Thoracic aorta (tissue), 2 donors: ENCODE data around the gene CES3. TPM values are rescaled to one million over a fixed set of nuclear protein-coding genes. Genes with fewer than 3 reads are reported as not detected.
A peak's percentile ranks its signal among the peaks of the same experiment; 100 is the strongest.

ENCODE experiments used
- ATAC-seq: fragments of 150-250 bp; one replicate; pipeline ENCODE4 v1.8.0; 2017; ENCODE audit warnings: low read depth; ENCODE audit not compliant: insufficient number of reproducible peaks, low FRiP score
- DNase-seq: peaks from one replicate; pipeline ENCODE4 v3.0.0-alpha.2; 2020; ENCODE audit warnings: low spot score
- H3K27ac ChIP-seq, 2 donors: fragments of 200-600 bp; sonication (generic); 1 replicate in 1 of 2; 2 replicates in 1 of 2; pipeline ENCODE4 v1.5.1; 2016; ENCODE audit warnings: mild to moderate bottlenecking in 2 of 2, moderate library complexity in 2 of 2
- H3K27me3 ChIP-seq: fragments of 200-600 bp; sonication (generic); replicated peaks from 2 replicates; pipeline ENCODE4 v1.6.0; 2016; ENCODE audit warnings: mild to moderate bottlenecking; ENCODE audit not compliant: insufficient read depth
- H3K36me3 ChIP-seq: fragments of 200-600 bp; sonication (generic); one replicate; pipeline ENCODE4 v1.5.1; 2016
- H3K4me1 ChIP-seq, 2 donors: fragments of 200-600 bp; sonication (generic); 1 replicate in 1 of 2; 2 replicates in 1 of 2; pipeline versions ENCODE4 v1.5.1 to v1.6.0; 2016; ENCODE audit warnings: low read depth in 2 of 2, mild to moderate bottlenecking in 1 of 2; ENCODE audit not compliant: control insufficient read depth in 1 of 2
- H3K4me3 ChIP-seq: fragments of 200-600 bp; sonication (generic); 2 replicates; pipeline ENCODE4 v1.5.1; 2016; ENCODE audit warnings: mild to moderate bottlenecking
- H3K9me3 ChIP-seq: fragments of 200-600 bp; sonication (generic); 2 replicates; pipeline ENCODE4 v1.5.1; 2016
- CTCF ChIP-seq: fragments of 200-600 bp; sonication (generic); IDR thresholded peaks from one replicate; pipeline ENCODE4 v1.5.1; 2019; ENCODE audit warnings: antibody characterized with exemption
- total RNA-seq, 2 donors: library from RNA; depleted of rRNA; stranded (reverse); fragments of >200 nt; gene quantifications; one replicate each; pipeline versions ENCODE4 v1.1.0 to v1.2.3, GENCODE V29; 2016

The CES3 gene
- total RNA-seq, 2 donors from 2014 or later, result 0.63 to 1.1 TPM

- no peaks in the 10 kb centered on the region for H3K27me3 ChIP-seq
- H3K27ac ChIP-seq, result peak overlapping the region; percentile 95
- no peaks in the 10 kb centered on the region for H3K36me3 ChIP-seq
- DNase-seq (no peak), ATAC-seq (no peak)
- peaks cover 19 to 52% of the 10 kb centered on the region in 2 donors for H3K4me1 ChIP-seq
- no peak overlapping the region for H3K4me3 ChIP-seq
- TF ChIP-seq CTCF, result no peak
- no peaks in the 10 kb centered on the region for H3K9me3 ChIP-seq
Measured at GRCh38 chr16:66927918-66928649, 33.0 kb upstream of the CES3 start.

DNA sequence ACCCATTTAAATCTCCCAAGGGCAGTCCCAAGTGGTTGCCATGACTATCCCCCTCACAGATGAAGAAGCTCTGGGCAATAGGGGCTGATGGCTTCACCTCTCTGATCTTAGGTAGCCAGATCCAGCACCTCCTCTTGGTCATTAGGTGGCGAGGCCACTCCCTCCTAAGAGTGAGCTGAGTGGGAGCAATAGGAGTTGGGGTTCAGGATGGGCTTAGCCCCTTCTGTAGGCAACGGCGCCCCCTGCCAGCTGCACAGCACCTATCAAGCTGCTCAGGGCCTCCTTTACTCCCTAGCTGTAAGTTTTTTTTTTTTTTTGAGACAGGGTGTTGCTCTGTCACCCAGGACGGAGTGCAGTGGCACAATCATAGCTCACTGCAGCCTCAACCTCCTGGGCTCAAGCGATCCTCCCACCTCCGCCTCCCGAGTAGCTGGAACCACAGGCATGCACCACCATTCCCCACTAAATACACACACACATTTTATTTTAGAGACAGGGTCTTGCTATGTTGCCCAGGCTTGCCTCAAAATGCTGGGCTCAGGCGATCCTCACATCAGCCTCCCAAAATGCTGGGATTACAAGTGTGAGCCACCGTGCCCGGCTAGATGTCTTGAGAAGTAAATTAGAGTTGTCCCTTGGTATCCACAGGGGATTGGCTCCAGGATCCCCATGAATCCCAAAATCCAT, 32.2 kb upstream of the CES3 start:
- DNase-seq, result no peak
- Histone ChIP-seq H3K9me3 (no peaks in the 10 kb centered on the region), H3K27ac (peak overlapping the region; percentile 20 to 40), H3K4me3 (no peak overlapping the region), H3K36me3 (no peaks in the 10 kb centered on the region), H3K27me3 (no peaks in the 10 kb centered on the region), H3K4me1 (peaks cover 24 to 53% of the 10 kb centered on the region in 2 donors)
- TF ChIP-seq CTCF, result peak; percentile 19
- no peak for ATAC-seq

GRCh38 chr16:66930189-66930588, 30.9 kb upstream of the CES3 start:
- Histone ChIP-seq H3K4me1 (peaks cover 24 to 51% of the 10 kb centered on the region in 2 donors), H3K4me3 (no peak overlapping the region), H3K27ac (no peak overlapping the region), H3K36me3 (no peaks in the 10 kb centered on the region), H3K27me3 (no peaks in the 10 kb centered on the region), H3K9me3 (no peaks in the 10 kb centered on the region)
- ATAC-seq (no peak), DNase-seq (no peak)
- TF ChIP-seq CTCF, result no peak

DNA sequence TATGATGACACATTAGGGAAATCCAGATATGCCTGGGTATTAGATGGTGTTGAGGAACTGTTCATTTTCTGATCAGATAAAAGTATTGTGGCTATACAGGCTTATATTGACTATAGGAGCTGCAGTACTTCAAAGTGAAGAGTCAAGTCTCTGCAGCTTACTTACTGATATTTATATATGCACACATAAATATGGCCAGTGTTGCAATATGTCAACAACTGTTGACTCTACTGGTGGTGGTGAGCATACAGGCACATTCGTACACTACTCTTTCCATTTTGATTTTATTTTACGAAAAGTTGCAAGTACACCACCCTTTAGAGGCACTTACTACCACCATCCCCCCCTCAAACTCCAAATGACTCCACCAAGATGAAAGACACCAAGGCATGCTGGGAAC, 29.4 kb upstream of the CES3 start:
- Histone ChIP-seq H3K9me3 (no peaks in the 10 kb centered on the region), H3K27me3 (no peaks in the 10 kb centered on the region), H3K4me3 (no peak overlapping the region), H3K27ac (no peak overlapping the region), H3K4me1 (peaks cover 23 to 57% of the 10 kb centered on the region in 2 donors), H3K36me3 (no peaks in the 10 kb centered on the region)
- ATAC-seq, result no peak
- no peak for TF ChIP-seq CTCF
- no peak for DNase-seq

- TF ChIP-seq CTCF, result no peak
- DNase-seq (no peak), ATAC-seq (no peak)
- Histone ChIP-seq H3K4me1 (peaks cover 19 to 57% of the 10 kb centered on the region in 2 donors), H3K36me3 (no peaks in the 10 kb centered on the region), H3K4me3 (no peak overlapping the region), H3K27ac (no peak overlapping the region), H3K9me3 (no peaks in the 10 kb centered on the region), H3K27me3 (no peaks in the 10 kb centered on the region)
Measured at GRCh38 chr16:66932076-66932475, 29.0 kb upstream of the CES3 start.
